Ascending aorta (tissue), 2 donors: ENCODE results near the gene CTTNBP2NL. TPM values are rescaled to one million over a fixed set of nuclear protein-coding genes. Genes with fewer than 3 reads are reported as not detected.
A peak's percentile ranks its signal among the peaks of the same experiment; 100 is the strongest.
"Not testable (repeated sequence)": the region's sequence is repeated elsewhere in the genome, so short reads cannot be mapped to it uniquely, and the experiment has no call there.

Experiments used
- DNase-seq, 2 donors: peaks; one replicate each; pipeline ENCODE4 v3.0.0-alpha.2; 2019; ENCODE audit warnings: low spot score in 2 of 2
- H3K27ac ChIP-seq, 2 donors: fragments of 200-600 bp; sonication (generic); one replicate each; pipeline ENCODE4 v1.5.1; 2016 to 2017; ENCODE audit warnings: mild to moderate bottlenecking in 1 of 2
- H3K27me3 ChIP-seq: fragments of 200-600 bp; sonication (generic); one replicate; pipeline ENCODE4 v1.5.1; 2017
- H3K36me3 ChIP-seq, 2 donors: fragments of 200-600 bp; sonication (generic); one replicate each; pipeline ENCODE4 v1.5.1; 2016
- H3K4me1 ChIP-seq, 2 donors: fragments of 200-600 bp; sonication (generic); one replicate each; pipeline ENCODE4 v1.5.1; 2016 to 2017; ENCODE audit warnings: mild to moderate bottlenecking in 1 of 2
- H3K4me3 ChIP-seq, 2 donors: fragments of 200-600 bp; sonication (generic); one replicate each; pipeline ENCODE4 v1.5.1; 2016 to 2017; ENCODE audit warnings: mild to moderate bottlenecking in 1 of 2
- H3K9me3 ChIP-seq, 2 donors: fragments of 200-600 bp; sonication (generic); one replicate each; pipeline ENCODE4 v1.5.1; 2016
- CTCF ChIP-seq, 3 experiments: fragments of 200-600 bp in 2 of 3; fragments of 450-650 bp in 1 of 3; sonication (generic) in 2 of 3; IDR thresholded peaks; one replicate each; pipeline ENCODE4 v1.5.1; 2016 to 2019; ENCODE audit warnings: antibody characterized with exemption in 3 of 3, mild to moderate bottlenecking in 1 of 3, moderate library complexity in 1 of 3
- intact Hi-C: fragments of 100-400 bp; cut with DNase I; formaldehyde crosslinking; loops from one replicate; pipeline ENCODE4 v1.15.1; 2023
- total RNA-seq: library from RNA; depleted of rRNA; stranded (reverse); fragments of >200 nt; gene quantifications from one replicate; pipeline ENCODE4 v1.1.0, GENCODE V29; 2016

Gene CTTNBP2NL
- total RNA-seq, 1 donor from 2014 or later: 13.0 TPM

DNA sequence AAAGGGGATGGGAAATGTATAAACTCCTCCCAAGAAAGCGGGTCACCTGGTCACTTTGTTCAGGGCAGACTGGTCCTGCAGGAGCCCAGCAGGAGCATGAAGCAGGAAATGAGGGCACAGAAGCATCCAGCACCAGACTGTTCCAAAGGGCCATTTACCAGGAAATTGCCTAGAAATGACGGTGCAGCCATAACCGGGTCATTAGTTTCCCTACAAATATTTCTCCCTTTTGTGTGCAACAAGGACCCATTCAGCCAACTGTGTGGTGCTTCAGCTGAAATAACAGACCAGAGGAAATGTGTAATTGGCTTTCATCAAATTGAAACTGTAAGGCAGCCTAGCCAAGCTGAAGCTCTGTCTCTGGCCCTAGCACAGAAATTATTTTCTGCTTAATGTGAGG is 7.6 kb upstream of the CTTNBP2NL start:
- H3K27ac ChIP-seq: peak overlapping the region; percentile 92 to 98
- TF ChIP-seq CTCF (IDR thresholded peaks at IDR 0.05): no peak
- no peaks in the 10 kb centered on the region for H3K9me3 ChIP-seq
- no peaks in the 10 kb centered on the region for H3K36me3 ChIP-seq
- no peak overlapping the region for H3K4me3 ChIP-seq
- H3K4me1 ChIP-seq: peaks cover 0 to 25% of the 10 kb centered on the region in 2 donors
- intact Hi-C loops: no loop called here
- DNase-seq: peak in 1 of 2 donors; percentile 62
- no peaks in the 10 kb centered on the region for H3K27me3 ChIP-seq

GRCh38 chr1:112389689-112390088 is 6.3 kb upstream of the CTTNBP2NL start:
- peak in 1 of 2 donors; percentile 66 for DNase-seq
- no peak overlapping the region for H3K4me3 ChIP-seq
- H3K27ac ChIP-seq: peak overlapping the region; percentile 92 to 98
- H3K4me1 ChIP-seq: peaks cover 5 to 35% of the 10 kb centered on the region in 2 donors
- TF ChIP-seq CTCF (IDR thresholded peaks at IDR 0.05): no peak
- no peaks in the 10 kb centered on the region for H3K27me3 ChIP-seq
- intact Hi-C loops: loop anchor here (1.0 to 5.0 kb wide), 5 partner anchors 77 to 1368 kb away; partner anchors contain the start of genes CAPZA1, PHTF1, PPM1J and ST7L
- H3K9me3 ChIP-seq: no peaks in the 10 kb centered on the region
- no peaks in the 10 kb centered on the region for H3K36me3 ChIP-seq

DNA sequence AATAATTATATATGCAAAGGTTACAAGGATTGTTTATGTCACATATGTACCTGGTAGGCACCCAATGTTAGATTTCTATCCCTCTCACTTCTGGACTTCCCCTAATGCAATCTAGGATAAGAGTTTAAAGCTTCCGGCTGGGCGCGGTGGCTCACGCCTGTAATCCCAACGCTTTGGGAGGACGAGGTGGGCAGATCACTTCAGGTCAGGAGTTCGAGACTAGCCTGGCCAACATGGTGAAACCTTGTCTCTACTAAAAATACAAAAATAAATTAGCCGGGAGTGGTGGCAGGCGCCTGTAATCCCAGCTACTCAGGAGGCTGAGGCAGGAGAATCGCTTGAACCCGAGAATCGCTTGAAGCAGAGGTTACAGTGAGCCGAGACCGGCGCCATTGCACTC is 5.7 kb upstream of the CTTNBP2NL start:
- peak overlapping the region; percentile 48 to 64 for H3K4me3 ChIP-seq
- not testable (repeated sequence) for H3K27me3 ChIP-seq, H3K36me3 ChIP-seq, H3K9me3 ChIP-seq
- H3K4me1 ChIP-seq: peaks cover 8 to 41% of the 10 kb centered on the region in 2 donors
- H3K27ac ChIP-seq: peak overlapping the region; percentile 92 to 98
- DNase-seq: peak in 1 of 2 donors; percentile 63
- intact Hi-C loops: loop anchor here (1.0 to 5.0 kb wide), 5 partner anchors 76 to 1367 kb away; partner anchors contain the start of genes CAPZA1, PHTF1, PPM1J and ST7L

GRCh38 chr1:112390775-112391602 is 5.0 kb upstream of the CTTNBP2NL start:
- H3K36me3 ChIP-seq: no peaks in the 10 kb centered on the region
- DNase-seq: peak; percentile 71 to 97

GRCh38 chr1:112391603-112391940 is 4.4 kb upstream of the CTTNBP2NL start:
- peak in 1 of 2 donors; percentile 64 for DNase-seq
- intact Hi-C loops: loop anchor here (2.0 to 5.0 kb wide), 4 partner anchors 151 to 1366 kb away; partner anchors contain the start of genes CAPZA1, PHTF1, PPM1J and ST7L
- no peak for TF ChIP-seq CTCF (IDR thresholded peaks at IDR 0.05)
- Histone ChIP-seq H3K36me3 (no peaks in the 10 kb centered on the region), H3K9me3 (no peaks in the 10 kb centered on the region), H3K4me1 (peaks cover 8 to 45% of the 10 kb centered on the region in 2 donors), H3K27ac (peak overlapping the region; percentile 92 to 98), H3K27me3 (no peaks in the 10 kb centered on the region), H3K4me3 (peak overlapping the region; percentile 48 to 64)

More at GRCh38 chr1:112390775-112391602, 5.0 kb upstream of the CTTNBP2NL start:
- H3K27ac ChIP-seq: peak overlapping the region; percentile 92 to 98
- TF ChIP-seq CTCF (IDR thresholded peaks at IDR 0.05): peak; percentile 90 to 96 (median 91)
- no peaks in the 10 kb centered on the region for H3K27me3 ChIP-seq
- H3K4me1 ChIP-seq: peaks cover 8 to 45% of the 10 kb centered on the region in 2 donors
- intact Hi-C loops: loop anchor here (1.0 to 5.0 kb wide), 5 partner anchors 75 to 1366 kb away; partner anchors contain the start of genes CAPZA1, PHTF1, PPM1J and ST7L
- H3K9me3 ChIP-seq: no peaks in the 10 kb centered on the region
- peak overlapping the region; percentile 48 to 64 for H3K4me3 ChIP-seq

GRCh38 chr1:112393631-112393974 is 2.4 kb upstream of the CTTNBP2NL start:
- H3K9me3 ChIP-seq: no peaks in the 10 kb centered on the region
- H3K27me3 ChIP-seq: no peaks in the 10 kb centered on the region
- H3K36me3 ChIP-seq: no peaks in the 10 kb centered on the region
- peak overlapping the region; percentile 92 to 98 for H3K27ac ChIP-seq
- DNase-seq: peak in 1 of 2 donors; percentile 79
- intact Hi-C loops: loop anchor here (2.0 to 5.0 kb wide), 3 partner anchors 149 to 1364 kb away; partner anchors contain the start of genes PHTF1 and RHOC
- H3K4me3 ChIP-seq: peak overlapping the region; percentile 25 to 33
- H3K4me1 ChIP-seq: peaks cover 8 to 53% of the 10 kb centered on the region in 2 donors
- no peak for TF ChIP-seq CTCF (IDR thresholded peaks at IDR 0.05)
